GM12865 (cell line): Measurements from ENCODE around the gene RXRG.

Experiments used
- DNase-seq: peaks from one replicate; pipeline ENCODE4 v3.0.0; 2010; ENCODE audit warnings: low read depth
- H3K4me3 ChIP-seq: 2 replicates; pipeline ENCODE4 v1.5.1; 2011; ENCODE audit warnings: mild to moderate bottlenecking, low read depth, low read length, control low read depth
- CTCF ChIP-seq: IDR thresholded peaks from 2 replicates; pipeline ENCODE4 v1.5.1; 2011; ENCODE audit warnings: low read length, control low read depth, low read depth, inconsistent platforms; ENCODE audit not compliant: insufficient read depth; ENCODE audit errors: missing control alignments

RXRG gene

GRCh38 chr1:165444897-165445370 lies at the start of gene RXRG:
Gene RXRG (minus strand): TSS chr1:165445126. CDS start chr1:165444893, 233 bp downstream.
- H3K4me3 ChIP-seq, result no peak within 1 kb of the TSS
- no peak for TF ChIP-seq CTCF
- no peak for DNase-seq

GRCh38 chr1:165492845-165493373 lies 48.0 kb upstream of the RXRG start:
- no peak for DNase-seq
- no peak for TF ChIP-seq CTCF
- H3K4me3 ChIP-seq, result no peak overlapping the region

- DNase-seq, result no peak
- no peak overlapping the region for H3K4me3 ChIP-seq
- no peak for TF ChIP-seq CTCF
Observed at GRCh38 chr1:165490175-165490574, 45.2 kb upstream of the RXRG start.

GRCh38 chr1:165487921-165488320 lies 43.0 kb upstream of the RXRG start:
- no peak for DNase-seq
- no peak for TF ChIP-seq CTCF
- H3K4me3 ChIP-seq, result no peak overlapping the region

GRCh38 chr1:165486663-165487062 lies 41.7 kb upstream of the RXRG start:
- TF ChIP-seq CTCF, result no peak
- no peak for DNase-seq
- H3K4me3 ChIP-seq, result no peak overlapping the region

GRCh38 chr1:165485716-165486115 lies 40.8 kb upstream of the RXRG start:
- no peak for TF ChIP-seq CTCF
- DNase-seq, result no peak
- H3K4me3 ChIP-seq, result no peak overlapping the region

- no peak overlapping the region for H3K4me3 ChIP-seq
Observed at GRCh38 chr1:165484532-165484931, 39.6 kb upstream of the RXRG start.

More at GRCh38 chr1:165484532-165484931, 39.6 kb upstream of the RXRG start:
- no peak for DNase-seq
- TF ChIP-seq CTCF, result no peak
